GM23248 (cell line): Measurements from ENCODE around the gene DUSP2.

Experiments
- EZH2 ChIP-seq: fragments of 200-600 bp; sonication (generic); IDR thresholded peaks from 2 replicates; pipeline ENCODE4 v1.6.1; 2018; ENCODE audit warnings: antibody characterized with exemption, mild to moderate bottlenecking; ENCODE audit not compliant: insufficient read depth, poor library complexity, severe bottlenecking
- EZH2phosphoT487 ChIP-seq: fragments of 200-600 bp; sonication (generic); IDR thresholded peaks from 2 replicates; pipeline ENCODE4 v1.6.1; 2018; ENCODE audit warnings: antibody characterized with exemption, moderate library complexity, mild to moderate bottlenecking, low read depth; ENCODE audit not compliant: insufficient read depth

DNA sequence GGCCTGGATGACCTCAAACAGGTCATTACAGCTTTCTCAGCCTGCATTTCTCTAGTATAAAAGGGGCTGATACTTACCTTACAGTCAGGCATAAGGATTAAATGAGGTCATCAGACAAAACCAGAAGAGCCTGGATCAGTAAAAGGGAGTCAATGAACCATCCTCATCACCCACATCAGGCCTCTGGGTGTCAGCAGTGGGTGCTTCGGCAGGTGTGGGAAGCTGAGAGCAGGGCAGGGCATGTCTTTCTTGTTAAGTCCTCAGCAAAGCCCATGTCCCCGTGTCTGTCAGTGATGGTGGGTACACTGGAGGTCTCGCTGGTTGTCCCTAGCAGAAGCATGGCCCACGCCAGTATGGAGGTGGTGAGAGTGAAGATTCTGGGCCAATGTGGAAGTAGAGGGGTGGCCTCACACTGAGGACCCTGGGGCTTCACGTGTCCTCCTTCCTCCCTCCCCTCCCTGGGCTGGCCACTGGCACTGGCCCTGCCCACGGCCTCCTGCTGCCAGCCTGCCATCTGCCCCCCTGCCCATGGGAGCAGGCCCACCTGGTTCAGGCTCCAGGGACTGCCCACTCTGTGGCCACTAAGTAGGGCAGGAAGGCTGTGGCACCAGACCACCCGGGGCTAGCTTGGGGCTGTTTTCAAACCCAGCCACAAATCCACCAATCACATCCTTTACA is 33.3 kb downstream of the DUSP2 start:
- TF ChIP-seq EZH2phosphoT487: no peak
- no peak for TF ChIP-seq EZH2
